Memory B cell (primary cell): ENCODE results near the gene CAMK4.

Source experiments
- ATAC-seq: fragments of 150-1000 bp; cut with Tn5 transposase; 2 replicates; pipeline ENCODE4 v1.10.0; 2021; ENCODE audit warnings: low read depth, mild to moderate bottlenecking, moderate library complexity
- DNase-seq, 2 donors: peaks; one replicate each; pipeline ENCODE4 v3.0.0; 2022; ENCODE audit warnings: low spot score in 2 of 2
- H3K27ac Mint-ChIP-seq: one replicate; pipeline ENCODE4 v1.8.0; 2022; ENCODE audit warnings: mild to moderate bottlenecking, moderate library complexity, mixed read lengths
- H3K27me3 Mint-ChIP-seq: one replicate; pipeline ENCODE4 v1.8.0; 2022; ENCODE audit warnings: mixed read lengths
- H3K36me3 Mint-ChIP-seq: one replicate; pipeline ENCODE4 v1.8.0; 2022; ENCODE audit warnings: mild to moderate bottlenecking, mixed read lengths
- H3K4me1 Mint-ChIP-seq: one replicate; pipeline ENCODE4 v1.8.0; 2022; ENCODE audit warnings: mixed read lengths
- H3K4me3 Mint-ChIP-seq: one replicate; pipeline ENCODE4 v1.8.0; 2022; ENCODE audit warnings: mild to moderate bottlenecking, moderate library complexity, mixed read lengths
- H3K9me3 Mint-ChIP-seq: one replicate; pipeline ENCODE4 v1.8.0; 2022; ENCODE audit warnings: mixed read lengths

CAMK4 gene

GRCh38 chr5:111224561-111225345, 569 bp downstream of the CAMK4 start:
- Mint-ChIP-seq H3K36me3 (no peaks in the 10 kb centered on the region), H3K4me1 (peaks cover 2% of the 10 kb centered on the region), H3K27ac (no peak overlapping the region), H3K27me3 (peaks cover 6% of the 10 kb centered on the region), H3K9me3 (peaks cover 2% of the 10 kb centered on the region), H3K4me3 (peak overlapping the region; percentile 74)
- ATAC-seq (peak; percentile 52), DNase-seq (peak in 1 of 2 donors; percentile 21)

DNA sequence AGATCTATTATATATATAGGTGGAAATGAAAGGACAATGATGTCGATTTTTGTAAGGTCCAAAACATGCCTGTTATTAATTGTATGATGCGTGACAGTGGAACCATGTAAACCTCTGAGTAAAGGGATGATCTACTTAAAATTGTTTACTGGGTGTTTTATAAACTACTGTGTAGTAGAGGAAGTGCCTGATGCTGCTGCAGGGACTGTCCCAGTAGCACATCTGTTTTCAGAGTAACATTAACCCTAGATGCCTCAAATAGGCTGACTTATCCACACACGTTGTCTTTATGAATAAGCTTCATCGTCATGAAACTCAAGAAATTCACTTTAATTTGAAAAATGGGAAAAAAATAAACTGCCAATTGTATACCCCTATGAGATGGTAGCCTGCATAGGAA, 1.7 kb downstream of the CAMK4 start:
- Mint-ChIP-seq H3K9me3 (no peaks in the 10 kb centered on the region), H3K27ac (no peak overlapping the region), H3K4me1 (peaks cover 2% of the 10 kb centered on the region), H3K36me3 (no peaks in the 10 kb centered on the region), H3K4me3 (no peak overlapping the region), H3K27me3 (peaks cover 4% of the 10 kb centered on the region)
- ATAC-seq = peak; percentile 20
- no peak for DNase-seq

GRCh38 chr5:111226556-111226955, 2.4 kb downstream of the CAMK4 start:
- Mint-ChIP-seq H3K36me3 (no peaks in the 10 kb centered on the region), H3K4me1 (peaks cover 2% of the 10 kb centered on the region), H3K27ac (no peak overlapping the region), H3K4me3 (no peak overlapping the region), H3K9me3 (no peaks in the 10 kb centered on the region), H3K27me3 (peaks cover 4% of the 10 kb centered on the region)
- no peak for DNase-seq
- ATAC-seq = no peak

- DNase-seq (no peak), ATAC-seq (no peak)
- no peaks in the 10 kb centered on the region for H3K36me3 Mint-ChIP-seq
- H3K27ac Mint-ChIP-seq = no peak overlapping the region
- H3K9me3 Mint-ChIP-seq = no peaks in the 10 kb centered on the region
- H3K4me3 Mint-ChIP-seq = no peak overlapping the region
- H3K4me1 Mint-ChIP-seq = peaks cover 2% of the 10 kb centered on the region
- H3K27me3 Mint-ChIP-seq = peaks cover 3% of the 10 kb centered on the region
These were observed 3.1 kb downstream of the CAMK4 start for GRCh38 chr5:111227226-111227782.

DNA sequence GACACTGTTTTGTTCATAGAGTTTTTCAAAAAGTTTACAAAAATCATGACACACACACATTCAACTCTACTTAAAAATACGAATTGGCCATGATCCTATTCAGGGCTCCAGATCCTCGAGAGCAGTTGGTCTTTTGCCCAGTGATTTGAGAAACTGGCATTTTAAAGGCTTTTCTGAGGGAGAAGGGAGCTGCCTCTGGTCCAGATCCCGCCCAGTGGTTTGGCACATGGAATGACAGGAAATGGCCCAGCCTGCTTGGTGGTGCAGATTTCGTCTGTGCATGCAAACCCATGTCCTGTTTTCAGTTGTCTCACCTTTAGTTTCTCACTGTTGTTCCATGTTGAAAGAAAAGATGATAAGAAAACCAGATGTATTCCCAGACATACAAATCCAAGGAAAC, 3.6 kb downstream of the CAMK4 start:
- H3K36me3 Mint-ChIP-seq = no peaks in the 10 kb centered on the region
- H3K4me1 Mint-ChIP-seq = peaks cover 2% of the 10 kb centered on the region
- H3K9me3 Mint-ChIP-seq = no peaks in the 10 kb centered on the region
- ATAC-seq = no peak
- H3K27me3 Mint-ChIP-seq = peaks cover 2% of the 10 kb centered on the region
- no peak overlapping the region for H3K4me3 Mint-ChIP-seq
- DNase-seq = no peak
- no peak overlapping the region for H3K27ac Mint-ChIP-seq

GRCh38 chr5:111228520-111229220, 4.5 kb downstream of the CAMK4 start:
- no peak overlapping the region for H3K27ac Mint-ChIP-seq
- peaks cover 4% of the 10 kb centered on the region for H3K4me1 Mint-ChIP-seq
- DNase-seq = no peak
- no peak overlapping the region for H3K4me3 Mint-ChIP-seq
- no peak for ATAC-seq
- H3K27me3 Mint-ChIP-seq = no peaks in the 10 kb centered on the region
- no peaks in the 10 kb centered on the region for H3K36me3 Mint-ChIP-seq
- H3K9me3 Mint-ChIP-seq = no peaks in the 10 kb centered on the region

DNA sequence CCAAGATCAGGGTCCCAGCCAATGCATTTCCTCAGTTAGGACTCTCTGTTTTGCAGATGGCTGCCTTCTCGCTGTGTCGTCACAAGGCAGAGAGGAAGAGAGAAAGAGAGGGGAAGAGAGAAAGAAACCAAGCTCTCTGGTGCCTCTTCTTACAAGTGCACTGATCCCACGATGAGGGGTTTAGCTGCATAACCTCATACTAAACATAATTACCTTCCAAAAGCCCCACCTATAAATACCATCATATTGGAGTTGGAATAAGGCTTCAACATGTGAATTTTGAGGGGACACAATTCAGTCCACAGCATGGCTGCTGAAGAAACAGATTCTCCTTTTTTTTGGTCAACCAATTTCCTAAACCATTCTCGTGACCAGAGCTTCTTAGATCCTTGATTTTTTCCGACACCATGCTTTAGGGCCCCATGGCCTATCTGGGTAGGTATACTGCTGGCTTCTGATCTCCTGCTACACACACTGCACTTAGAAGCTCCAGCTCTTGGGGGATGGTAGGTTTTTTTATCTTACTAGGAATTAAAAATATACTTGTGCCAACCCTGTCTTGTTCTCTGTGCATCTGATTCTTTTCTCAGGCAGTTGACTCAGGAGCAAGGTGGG, 5.1 kb downstream of the CAMK4 start:
- H3K36me3 Mint-ChIP-seq = no peaks in the 10 kb centered on the region
- no peaks in the 10 kb centered on the region for H3K27me3 Mint-ChIP-seq
- ATAC-seq = no peak
- H3K9me3 Mint-ChIP-seq = no peaks in the 10 kb centered on the region
- H3K4me1 Mint-ChIP-seq = peaks cover 7% of the 10 kb centered on the region
- no peak for DNase-seq
- no peak overlapping the region for H3K27ac Mint-ChIP-seq
- H3K4me3 Mint-ChIP-seq = no peak overlapping the region

- H3K9me3 Mint-ChIP-seq = no peaks in the 10 kb centered on the region
- ATAC-seq = no peak
- no peak overlapping the region for H3K27ac Mint-ChIP-seq
- no peaks in the 10 kb centered on the region for H3K27me3 Mint-ChIP-seq
- no peak overlapping the region for H3K4me3 Mint-ChIP-seq
- H3K36me3 Mint-ChIP-seq = no peaks in the 10 kb centered on the region
- peaks cover 7% of the 10 kb centered on the region for H3K4me1 Mint-ChIP-seq
- no peak for DNase-seq
These were observed 6.0 kb downstream of the CAMK4 start for GRCh38 chr5:111229871-111230810.

GRCh38 chr5:111231119-111231518, 6.9 kb downstream of the CAMK4 start:
- Mint-ChIP-seq H3K9me3 (no peaks in the 10 kb centered on the region), H3K27me3 (peaks cover 3% of the 10 kb centered on the region), H3K27ac (no peak overlapping the region), H3K4me3 (no peak overlapping the region), H3K36me3 (no peaks in the 10 kb centered on the region), H3K4me1 (peaks cover 7% of the 10 kb centered on the region)
- DNase-seq = no peak
- ATAC-seq = no peak

GRCh38 chr5:111232311-111233051, 8.3 kb downstream of the CAMK4 start:
- ATAC-seq = no peak
- Mint-ChIP-seq H3K4me1 (peaks cover 7% of the 10 kb centered on the region), H3K9me3 (no peaks in the 10 kb centered on the region), H3K4me3 (no peak overlapping the region), H3K36me3 (no peaks in the 10 kb centered on the region), H3K27ac (no peak overlapping the region), H3K27me3 (peaks cover 3% of the 10 kb centered on the region)
- DNase-seq = no peak

GRCh38 chr5:111233052-111233374, 8.8 kb downstream of the CAMK4 start:
- Mint-ChIP-seq H3K4me1 (peaks cover 7% of the 10 kb centered on the region), H3K4me3 (no peak overlapping the region), H3K27ac (no peak overlapping the region), H3K9me3 (no peaks in the 10 kb centered on the region), H3K36me3 (no peaks in the 10 kb centered on the region), H3K27me3 (peaks cover 3% of the 10 kb centered on the region)
- DNase-seq (no peak), ATAC-seq (no peak)

DNA sequence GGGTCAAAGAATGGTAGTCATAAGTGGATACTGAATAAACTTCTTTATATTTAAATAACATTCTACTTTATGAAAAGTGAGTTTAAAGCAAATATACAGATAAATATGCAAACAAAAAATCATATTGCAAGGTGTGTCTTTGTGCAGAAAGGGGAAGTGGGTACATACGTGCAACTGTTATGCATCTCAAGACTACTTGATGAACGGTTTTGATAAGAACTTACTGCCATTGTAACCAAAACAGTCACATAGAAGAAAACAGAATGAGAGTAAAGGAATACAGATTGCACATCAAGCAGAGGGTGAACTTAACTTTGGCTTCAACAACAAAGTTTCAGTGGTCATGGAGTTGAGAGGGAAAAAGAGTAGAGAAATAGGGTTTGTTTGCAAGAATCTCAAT, 9.9 kb downstream of the CAMK4 start:
- Mint-ChIP-seq H3K9me3 (no peaks in the 10 kb centered on the region), H3K4me1 (peaks cover 7% of the 10 kb centered on the region), H3K27ac (no peak overlapping the region), H3K27me3 (peaks cover 3% of the 10 kb centered on the region), H3K36me3 (no peaks in the 10 kb centered on the region), H3K4me3 (peak overlapping the region; percentile 53)
- ATAC-seq (no peak), DNase-seq (no peak)

- Mint-ChIP-seq H3K4me1 (peaks cover 5% of the 10 kb centered on the region), H3K4me3 (no peak overlapping the region), H3K27ac (no peak overlapping the region), H3K27me3 (peaks cover 3% of the 10 kb centered on the region), H3K36me3 (no peaks in the 10 kb centered on the region), H3K9me3 (no peaks in the 10 kb centered on the region)
- no peak for DNase-seq
- ATAC-seq = no peak
These were observed 11.5 kb downstream of the CAMK4 start for GRCh38 chr5:111235635-111236034.
